Gastrocnemius medialis (tissue), 4 donors: ENCODE measurements around the gene PAQR6. TPM values are rescaled to one million over a fixed set of nuclear protein-coding genes. Genes with fewer than 3 reads are reported as not detected.

Experiments
- ATAC-seq, 2 donors: fragments of 150-250 bp; one replicate each; pipeline ENCODE4 v1.9.1; 2016
- DNase-seq, 2 donors: peaks; one replicate each; pipeline ENCODE4 v3.0.0-alpha.2; 2019
- H3K27ac ChIP-seq, 4 donors: fragments of 200-600 bp; sonication (generic); 1 replicate in 1 of 4; 2 replicates in 3 of 4; pipeline ENCODE4 v1.5.1; 2016 to 2018; ENCODE audit warnings: mild to moderate bottlenecking in 2 of 4, moderate library complexity in 1 of 4
- H3K27me3 ChIP-seq, 3 donors: fragments of 200-600 bp; sonication (generic) in 2 of 3; 1 replicate in 1 of 3; 2 replicates in 2 of 3; pipeline versions ENCODE4 v1.5.1 to v1.6.0; 2016 to 2019; ENCODE audit warnings: mild to moderate bottlenecking in 1 of 3, moderate library complexity in 1 of 3
- H3K36me3 ChIP-seq, 2 donors: fragments of 200-600 bp; sonication (generic) in 1 of 2; one replicate each; pipeline ENCODE4 v1.5.1; 2017 to 2018
- H3K4me1 ChIP-seq, 2 donors: fragments of 200-600 bp; sonication (generic) in 1 of 2; one replicate each; pipeline ENCODE4 v1.5.1; 2016 to 2017; ENCODE audit warnings: mild to moderate bottlenecking in 2 of 2
- H3K4me3 ChIP-seq, 4 donors: fragments of 200-600 bp; sonication (generic) in 3 of 4; 1 replicate in 1 of 4; 2 replicates in 3 of 4; pipeline ENCODE4 v1.5.1; 2016 to 2019; ENCODE audit warnings: mild to moderate bottlenecking in 2 of 4
- H3K9me3 ChIP-seq, 3 donors: fragments of 200-600 bp; sonication (generic) in 2 of 3; 1 replicate in 1 of 3; 2 replicates in 2 of 3; pipeline ENCODE4 v1.5.1; 2016 to 2019
- CTCF ChIP-seq, 5 experiments: fragments of 450-650 bp in 3 of 5; fragments of 200-600 bp in 2 of 5; sonication (generic) in 2 of 5; IDR thresholded peaks in 4 of 5; conservative IDR thresholded peaks in 1 of 5; 1 replicate in 4 of 5; 2 replicates in 1 of 5; pipeline ENCODE4 v1.5.1; 2016 to 2019; ENCODE audit warnings: antibody characterized with exemption in 5 of 5, mild to moderate bottlenecking in 3 of 5, moderate library complexity in 3 of 5
- POLR2A ChIP-seq, 2 donors: fragments of 450-650 bp; IDR thresholded peaks; one replicate each; pipeline ENCODE4 v1.6.1; 2017; ENCODE audit warnings: antibody characterized with exemption in 2 of 2, mild to moderate bottlenecking in 2 of 2, moderate library complexity in 2 of 2
- in situ Hi-C, 4 donors: fragments of 200-750 bp; cut with MboI; loops; one replicate each; pipeline versions ENCODE4 v1.15.0 to v1.8.0; 2017; ENCODE audit warnings: low sequenced_read_pairs in 4 of 4
- intact Hi-C: fragments of 100-400 bp; cut with DNase I; formaldehyde crosslinking; loops from one replicate; pipeline ENCODE4 v1.15.1; 2023; ENCODE audit warnings: low total_unique reads
- total RNA-seq, 4 donors: library from RNA; depleted of rRNA; stranded (reverse); fragments of >200 nt; gene quantifications; one replicate each; pipeline versions ENCODE4 v1.1.0 to v1.2.3, GENCODE V29; 2016

The PAQR6 gene
- total RNA-seq, 4 donors from 2014 or later, result 0.16 to 0.46 TPM; not detected in 2

GRCh38 chr1:156291226-156292061 lies 43.6 kb upstream of the PAQR6 start:
- peak overlapping the region; percentile 63 to 77 (median 74) for H3K27ac ChIP-seq
- ATAC-seq, result peak; percentile 46 to 55
- no peaks in the 10 kb centered on the region for H3K9me3 ChIP-seq
- intact Hi-C loops, result no loop called here
- H3K4me3 ChIP-seq, result peak overlapping the region; percentile 43 to 55 (median 47)
- peaks cover 5 to 14% of the 10 kb centered on the region in 2 donors for H3K4me1 ChIP-seq
- DNase-seq, result peak; percentile 74 to 75
- no peak for TF ChIP-seq CTCF (IDR thresholded peaks at IDR 0.05 in 4 of 5, conservative IDR thresholded peaks at IDR 0.05 in 1 of 5)
- TF ChIP-seq POLR2A (IDR thresholded peaks at IDR 0.05), result peak in 1 of 2 donors; percentile 31
- in situ Hi-C loops, result no loop called here
- no peaks in the 10 kb centered on the region for H3K36me3 ChIP-seq
- no peaks in the 10 kb centered on the region for H3K27me3 ChIP-seq

- DNase-seq, result no peak
- in situ Hi-C loops (no loop called here), intact Hi-C loops (no loop called here)
- no peak overlapping the region for H3K4me3 ChIP-seq
- peaks cover 3 to 6% of the 10 kb centered on the region in 2 donors for H3K4me1 ChIP-seq
- H3K9me3 ChIP-seq, result no peaks in the 10 kb centered on the region
- no peaks in the 10 kb centered on the region for H3K27me3 ChIP-seq
- TF ChIP-seq POLR2A (IDR thresholded peaks at IDR 0.05) (no peak), CTCF (IDR thresholded peaks at IDR 0.05 in 4 of 5, conservative IDR thresholded peaks at IDR 0.05 in 1 of 5) (no peak)
- H3K27ac ChIP-seq, result no peak overlapping the region
- ATAC-seq, result no peak
- no peaks in the 10 kb centered on the region for H3K36me3 ChIP-seq
These were observed 42.0 kb upstream of the PAQR6 start for GRCh38 chr1:156289857-156290256.

GRCh38 chr1:156286061-156286460 lies 38.2 kb upstream of the PAQR6 start:
- in situ Hi-C loops (no loop called here), intact Hi-C loops (no loop called here)
- H3K4me3 ChIP-seq, result no peak overlapping the region
- H3K9me3 ChIP-seq, result no peaks in the 10 kb centered on the region
- peaks cover 17% of the 10 kb centered on the region in 2 donors for H3K4me1 ChIP-seq
- no peak for TF ChIP-seq CTCF (IDR thresholded peaks at IDR 0.05 in 4 of 5, conservative IDR thresholded peaks at IDR 0.05 in 1 of 5)
- no peak for TF ChIP-seq POLR2A (IDR thresholded peaks at IDR 0.05)
- DNase-seq (no peak), ATAC-seq (no peak)
- H3K27ac ChIP-seq, result no peak overlapping the region
- H3K36me3 ChIP-seq, result no peaks in the 10 kb centered on the region
- no peaks in the 10 kb centered on the region for H3K27me3 ChIP-seq

GRCh38 chr1:156285437-156285836 lies 37.6 kb upstream of the PAQR6 start:
- Histone ChIP-seq H3K9me3 (no peaks in the 10 kb centered on the region), H3K4me3 (no peak overlapping the region), H3K27me3 (no peaks in the 10 kb centered on the region), H3K36me3 (no peaks in the 10 kb centered on the region), H3K4me1 (peaks cover 20 to 24% of the 10 kb centered on the region in 2 donors), H3K27ac (no peak overlapping the region)
- in situ Hi-C loops (no loop called here), intact Hi-C loops (no loop called here)
- no peak for ATAC-seq
- DNase-seq, result no peak
- TF ChIP-seq CTCF (IDR thresholded peaks at IDR 0.05 in 4 of 5, conservative IDR thresholded peaks at IDR 0.05 in 1 of 5), result no peak
- no peak for TF ChIP-seq POLR2A (IDR thresholded peaks at IDR 0.05)
